HG02763 (cell line): ENCODE data around the gene LSS.
"Not testable (repeated sequence)": the region's sequence is repeated elsewhere in the genome, so short reads cannot be mapped to it uniquely, and the experiment has no call there.

Experiments
- ATAC-seq: cut with Tn5 transposase; IDR thresholded peaks from one replicate; pipeline ENCODE4 v1.9.1; 2021; ENCODE audit warnings: mild to moderate bottlenecking, moderate library complexity; ENCODE audit not compliant: unreplicated experiment

Gene LSS

DNA sequence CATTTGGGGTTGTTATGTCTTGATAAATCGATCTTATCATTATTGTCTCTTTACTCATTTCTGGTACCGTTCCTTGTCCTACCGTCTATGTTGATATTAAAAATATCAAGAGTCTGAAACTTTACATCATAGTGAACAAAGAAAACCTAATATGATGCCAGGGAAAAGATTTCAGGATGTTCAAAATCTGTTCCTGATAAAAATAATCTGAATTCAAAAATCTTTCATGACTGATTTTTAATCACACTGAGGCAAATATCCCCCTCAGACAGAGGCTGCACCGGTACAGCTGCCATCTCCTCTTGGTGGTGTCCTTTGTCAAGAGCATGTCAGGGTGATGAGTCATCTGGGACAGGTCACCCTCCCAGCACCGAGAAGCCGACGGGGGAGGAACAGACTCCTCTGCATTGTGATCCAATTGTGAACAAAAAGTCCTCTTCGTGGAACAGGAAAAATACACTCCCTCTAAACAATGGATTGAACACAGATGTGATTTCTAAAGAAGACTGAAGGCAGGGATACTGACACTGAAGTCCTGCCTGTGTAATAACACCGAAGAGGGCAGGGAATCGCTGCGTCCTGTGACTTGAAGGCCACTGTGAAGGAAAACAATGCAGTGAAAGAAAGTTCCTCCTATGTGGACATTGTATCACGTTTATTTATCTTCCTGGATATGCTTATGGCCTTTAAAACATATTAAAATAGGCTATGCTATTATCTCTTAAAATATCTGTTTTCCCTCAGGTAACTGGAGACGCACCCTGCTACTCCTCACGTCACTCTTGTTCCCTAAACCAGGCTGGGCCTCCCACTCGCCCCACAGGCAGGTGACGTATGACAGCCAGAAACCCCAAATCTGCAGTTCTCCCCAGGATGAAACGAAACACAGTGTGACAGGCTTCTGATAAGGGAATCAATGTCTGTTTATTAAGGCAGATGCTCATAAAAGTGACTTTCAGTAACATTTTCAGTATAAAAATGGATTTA, 40.1 kb downstream of the LSS start:
- ATAC-seq: no peak

DNA sequence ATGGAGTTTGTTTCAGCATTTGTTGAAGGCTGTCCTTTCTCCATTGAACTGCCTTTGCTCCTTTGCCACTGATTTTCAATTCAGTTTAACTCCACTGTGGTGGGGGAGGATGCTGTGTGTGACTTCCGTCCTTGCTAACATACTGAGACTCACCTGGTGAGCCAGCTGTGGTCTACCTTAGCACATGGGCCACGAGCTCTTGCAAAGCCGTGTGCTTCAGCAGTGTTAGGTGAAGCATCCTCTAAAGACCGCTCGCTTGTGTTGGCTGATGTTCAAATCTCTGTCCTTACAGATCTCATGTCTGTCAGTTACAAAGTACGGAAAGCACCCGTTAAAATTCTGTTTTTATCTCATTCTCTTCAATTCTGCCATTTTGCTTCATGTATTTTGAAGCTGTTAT, 40.8 kb downstream of the LSS start:
- ATAC-seq: no peak

DNA sequence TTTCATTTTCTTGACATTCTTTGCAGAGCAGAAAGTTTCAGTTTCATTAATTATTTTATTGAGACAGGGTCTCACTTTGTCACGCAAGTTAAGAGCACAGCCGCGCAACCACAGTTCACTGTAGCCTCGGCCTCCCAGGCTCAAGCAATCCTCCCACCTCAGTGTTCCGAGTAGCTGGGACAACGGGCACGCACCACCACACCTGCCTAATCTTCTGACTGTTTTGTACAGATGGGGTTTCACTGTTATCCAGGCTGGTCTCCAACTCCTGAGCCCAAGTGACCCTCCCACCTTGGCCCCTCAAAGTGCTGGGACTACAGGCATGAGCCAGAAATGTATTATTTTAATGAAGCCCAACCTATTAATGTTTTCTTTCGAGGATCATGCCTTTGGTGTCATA, 41.3 kb downstream of the LSS start:
- ATAC-seq: no peak

DNA sequence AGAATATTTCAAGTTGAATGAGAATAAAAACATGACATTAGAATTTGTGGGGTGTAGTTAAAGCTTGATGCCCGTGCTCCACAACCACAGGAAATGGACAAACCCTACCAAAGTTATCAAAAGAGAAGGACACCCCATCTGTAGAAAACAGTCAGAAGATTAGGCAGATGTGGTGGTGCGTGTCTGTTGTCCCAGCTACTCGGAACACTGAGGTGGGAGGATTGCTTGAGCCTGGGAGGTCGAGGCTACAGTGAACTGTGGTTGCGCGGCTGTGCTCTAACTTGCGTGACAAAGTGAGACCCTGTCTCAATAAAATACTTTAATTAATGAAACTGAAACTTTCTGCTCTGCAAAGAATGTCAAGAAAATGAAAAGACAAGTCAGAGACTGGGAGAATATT, 42.9 kb downstream of the LSS start:
- no peak for ATAC-seq

DNA sequence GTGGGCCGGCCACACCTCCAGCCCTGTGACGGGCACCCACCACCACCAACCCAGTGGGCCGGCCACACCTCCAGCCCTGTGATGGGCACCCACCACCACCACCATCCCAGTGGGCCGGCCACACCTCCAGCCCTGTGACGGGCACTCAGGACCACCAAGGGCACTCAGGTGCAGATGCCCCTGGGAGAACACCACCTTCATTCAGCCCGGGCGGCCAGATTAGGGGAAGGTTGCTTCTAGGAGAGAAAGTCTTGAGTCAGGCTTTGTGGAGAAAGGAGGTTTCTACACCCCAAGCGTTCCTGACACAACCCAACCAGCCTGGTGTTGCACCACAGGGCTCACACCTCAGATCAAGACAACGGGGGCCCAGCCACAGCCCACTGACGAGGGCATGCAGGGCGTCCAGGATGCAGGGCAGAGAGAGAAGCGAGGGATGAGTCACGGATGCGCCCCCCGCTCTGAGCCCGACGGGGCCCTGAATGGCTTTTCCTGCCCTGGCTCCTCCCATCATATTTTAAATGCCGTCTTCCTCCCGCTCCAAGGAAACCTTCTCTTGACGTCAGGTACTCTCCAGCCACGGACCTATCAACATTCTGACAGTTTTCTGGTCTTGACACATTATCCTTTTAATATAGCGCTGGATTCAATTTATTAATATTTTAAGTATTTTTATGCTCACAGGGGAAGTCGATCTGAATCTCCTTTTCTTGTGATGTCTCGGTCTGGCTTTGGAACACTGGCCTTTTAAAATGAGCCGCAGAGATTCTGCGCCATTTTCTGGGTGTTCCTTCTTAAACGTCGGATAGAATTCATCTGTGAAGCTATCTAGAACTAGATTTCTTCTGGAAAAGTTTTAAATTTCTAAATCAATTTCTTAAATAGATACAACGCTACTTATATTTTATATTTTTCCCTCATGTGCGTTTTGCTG, 43.7 kb downstream of the LSS start:
- peak; percentile 66 for ATAC-seq

DNA sequence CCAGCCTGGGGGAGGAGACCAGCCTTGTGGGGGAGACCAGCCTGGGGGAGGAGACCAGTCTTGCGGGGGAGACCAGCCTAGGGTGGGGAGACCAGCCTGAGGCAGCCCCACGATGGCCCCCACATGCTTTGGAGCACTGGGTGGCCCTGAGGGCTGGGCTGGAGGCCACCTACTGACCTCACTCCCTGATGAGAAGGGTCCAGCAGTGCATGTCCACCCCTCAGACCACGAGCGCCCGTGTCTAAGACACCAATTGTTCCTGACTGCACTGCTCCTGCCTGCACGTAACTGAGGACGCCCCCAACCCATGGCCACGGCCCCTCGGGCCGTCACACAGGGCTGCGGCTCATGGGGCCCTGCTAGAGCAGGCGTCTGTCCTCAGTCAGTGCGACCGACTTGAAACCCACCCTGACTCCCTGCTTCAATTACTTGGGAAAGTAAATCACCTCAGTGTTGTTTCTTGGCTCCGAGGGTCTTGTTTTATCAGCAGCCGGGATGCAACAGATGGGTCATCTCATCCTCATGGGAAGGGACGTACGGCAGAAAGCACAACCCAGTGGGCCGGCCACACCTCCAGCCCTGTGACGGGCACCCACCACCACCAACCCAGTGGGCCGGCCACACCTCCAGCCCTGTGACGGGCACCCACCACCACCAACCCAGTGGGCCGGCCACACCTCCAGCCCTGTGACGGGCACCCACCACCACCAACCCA, 44.5 kb downstream of the LSS start, which contains the start of gene SPATC1L:
Gene SPATC1L (minus strand): TSS at position 550 of the 715 bp plus-strand sequence. CDS start 1,643 bp downstream, outside the sequence.
- peak; percentile 38 for ATAC-seq

DNA sequence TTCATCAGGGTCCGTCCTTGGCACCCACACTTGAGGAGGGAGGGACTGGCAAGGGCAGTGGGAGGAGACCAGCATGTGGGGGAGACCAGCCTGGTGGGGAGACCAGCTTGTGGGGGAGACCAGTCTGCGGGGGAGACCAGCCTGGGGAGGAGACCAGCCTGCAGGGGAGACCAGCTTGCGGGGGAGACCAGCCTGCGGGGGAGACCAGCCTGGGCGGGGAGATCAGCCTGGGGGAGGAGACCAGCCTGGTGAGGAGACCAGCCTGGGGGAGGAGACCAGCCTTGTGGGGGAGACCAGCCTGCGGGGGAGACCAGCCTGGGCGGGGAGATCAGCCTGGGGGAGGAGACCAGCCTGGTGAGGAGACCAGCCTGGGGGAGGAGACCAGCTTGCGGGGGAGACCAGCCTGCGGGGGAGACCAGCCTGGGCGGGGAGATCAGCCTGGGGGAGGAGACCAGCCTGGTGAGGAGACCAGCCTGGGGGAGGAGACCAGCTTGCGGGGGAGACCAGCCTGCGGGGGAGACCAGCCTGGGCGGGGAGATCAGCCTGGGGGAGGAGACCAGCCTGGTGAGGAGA, 45.2 kb downstream of the LSS start:
- not testable (repeated sequence) for ATAC-seq

DNA sequence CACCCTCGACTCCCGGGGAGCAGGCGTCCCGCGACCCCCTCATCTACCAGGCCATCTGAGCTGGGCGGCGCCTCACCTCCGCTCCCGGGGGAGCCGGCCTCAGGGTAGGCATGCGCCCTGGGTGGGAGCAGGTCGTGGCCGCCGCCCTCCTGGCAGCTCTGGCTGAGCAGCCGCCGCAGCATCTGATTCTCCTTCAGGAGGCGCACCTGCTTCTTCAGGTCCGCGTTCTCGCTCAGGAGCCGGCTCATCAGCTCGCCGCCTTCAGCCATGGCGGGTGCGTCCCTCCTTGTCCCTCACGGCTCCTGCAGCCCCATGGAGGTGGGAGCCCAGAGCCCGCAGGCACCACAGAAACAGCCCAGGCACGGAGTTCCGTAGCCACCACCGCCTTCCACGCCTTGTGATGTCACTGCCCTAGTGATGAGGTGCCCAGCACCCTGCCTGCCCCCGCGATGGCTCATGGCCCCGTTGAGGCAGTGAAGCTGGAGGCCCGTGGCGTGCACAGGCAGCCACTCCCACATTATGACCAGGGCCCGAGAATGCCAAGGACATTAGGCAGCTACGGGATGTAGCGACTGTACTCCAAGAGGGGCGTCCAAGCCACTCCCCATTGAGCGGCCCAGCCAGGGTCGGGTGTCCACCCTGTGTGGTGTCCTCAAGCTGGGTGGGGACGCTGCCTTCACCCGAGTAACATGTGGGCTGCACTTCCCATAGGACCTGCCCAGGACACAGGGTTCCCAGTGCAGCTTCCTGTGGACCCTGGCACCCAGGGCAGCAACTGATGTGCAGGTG, 45.8 kb downstream of the LSS start:
- ATAC-seq: no peak

DNA sequence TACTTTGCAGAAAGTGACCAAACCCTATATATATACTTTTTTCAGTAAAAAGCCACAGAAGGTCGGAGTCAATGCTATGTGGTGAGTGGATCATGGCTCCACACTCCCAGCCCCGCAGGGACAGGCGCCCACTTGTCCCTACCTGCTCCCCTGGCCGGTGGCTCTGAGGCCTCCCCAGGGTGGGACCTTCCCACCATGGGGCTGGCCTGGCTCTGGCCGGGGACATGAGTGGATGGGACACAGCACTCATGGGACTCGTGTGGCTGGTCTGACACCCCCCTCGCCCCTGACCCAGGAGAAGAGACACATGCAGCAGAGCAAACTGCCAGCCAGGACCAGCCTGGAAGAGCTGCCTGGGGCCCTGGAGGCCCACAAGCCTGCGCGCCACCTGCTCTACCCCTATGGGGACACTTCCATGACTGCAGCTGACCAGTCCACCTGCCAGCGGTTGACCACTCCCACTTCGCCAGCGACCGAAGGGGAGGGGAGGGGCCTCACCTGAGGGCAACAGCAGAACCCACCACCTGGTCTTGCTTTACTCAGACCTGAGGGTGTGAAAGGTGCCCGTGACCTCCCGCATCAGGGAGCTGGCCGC, 46.5 kb downstream of the LSS start:
- no peak for ATAC-seq

DNA sequence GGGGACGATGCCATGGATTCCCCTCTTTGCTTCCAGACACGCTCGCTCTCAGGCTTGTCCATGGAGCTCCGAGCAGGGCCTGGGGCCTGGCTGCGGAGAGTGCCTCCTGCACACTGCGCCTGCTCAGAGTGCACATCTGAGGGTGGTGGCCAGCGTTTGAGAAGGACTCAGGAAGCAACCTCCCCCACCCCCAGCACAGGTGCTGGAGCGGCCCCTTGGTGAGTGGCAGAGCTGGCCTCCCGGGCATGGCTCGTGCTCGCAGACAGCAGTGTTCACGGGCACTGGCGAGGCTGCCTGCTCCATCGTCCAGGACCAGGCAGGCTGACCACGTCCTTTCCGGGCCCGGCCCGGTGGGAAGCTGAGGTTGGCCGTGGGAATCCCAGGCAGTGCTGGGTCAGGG, 47.1 kb downstream of the LSS start:
- ATAC-seq: no peak

DNA sequence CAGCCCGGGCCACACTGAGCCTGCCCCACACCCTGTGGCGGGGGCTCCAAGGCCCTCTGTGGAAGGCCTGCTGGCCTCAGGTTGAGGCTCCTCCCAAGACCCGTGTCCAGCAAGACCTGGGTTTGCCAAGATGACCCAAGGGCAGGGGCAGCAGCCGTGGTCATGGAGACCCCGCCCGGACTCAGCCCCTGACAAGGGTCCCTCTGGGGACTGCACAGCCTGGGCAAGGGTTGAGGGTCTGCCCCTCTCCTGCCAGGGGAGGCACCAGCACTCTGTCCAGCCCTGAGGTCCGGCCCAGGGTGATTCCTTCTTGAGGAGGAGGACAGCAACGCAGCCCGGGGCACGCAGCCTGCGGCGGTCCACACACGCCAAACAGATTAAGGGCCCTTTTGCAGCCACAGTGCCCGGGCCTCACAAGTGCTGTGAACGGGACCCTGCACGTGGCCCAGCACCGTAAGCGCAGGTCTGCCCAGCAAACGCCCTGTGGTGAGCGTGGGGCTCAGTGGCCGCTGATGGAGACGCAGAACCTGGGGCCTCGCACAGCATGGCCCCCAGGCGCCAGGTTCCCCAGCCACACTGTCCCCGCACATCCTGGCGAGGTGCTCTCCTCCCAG, 47.7 kb downstream of the LSS start:
- no peak for ATAC-seq

DNA sequence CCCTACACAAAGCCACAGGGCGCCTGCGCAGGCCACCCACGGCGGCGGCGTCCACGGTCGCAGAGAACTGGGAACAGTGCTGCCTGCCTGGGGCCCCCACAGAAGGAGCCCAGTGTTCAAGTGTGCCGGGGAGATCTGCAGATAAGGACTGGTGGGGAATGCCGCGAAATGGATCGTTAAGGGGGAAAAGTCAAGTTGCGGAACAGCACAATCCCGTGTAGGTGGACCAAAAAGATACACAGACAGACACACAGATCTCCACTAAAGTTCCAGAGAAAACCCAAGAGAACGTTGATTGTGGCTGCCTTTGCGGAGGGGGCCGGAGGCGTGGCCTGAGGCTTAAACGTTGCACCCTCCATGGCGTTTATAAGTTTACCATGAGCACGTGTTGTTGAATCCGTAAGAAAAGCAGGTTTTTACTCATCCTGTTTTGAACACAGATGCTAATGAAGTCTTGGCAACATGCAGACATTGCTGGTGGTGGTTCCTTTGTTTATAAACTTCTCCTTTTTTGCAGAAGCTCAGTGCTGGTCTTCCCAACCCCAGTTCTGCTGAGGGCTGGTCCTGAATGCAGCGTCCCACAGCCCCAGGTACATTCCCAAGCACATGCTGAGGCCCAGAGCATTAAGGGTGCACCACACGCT, 48.4 kb downstream of the LSS start:
- ATAC-seq: no peak

DNA sequence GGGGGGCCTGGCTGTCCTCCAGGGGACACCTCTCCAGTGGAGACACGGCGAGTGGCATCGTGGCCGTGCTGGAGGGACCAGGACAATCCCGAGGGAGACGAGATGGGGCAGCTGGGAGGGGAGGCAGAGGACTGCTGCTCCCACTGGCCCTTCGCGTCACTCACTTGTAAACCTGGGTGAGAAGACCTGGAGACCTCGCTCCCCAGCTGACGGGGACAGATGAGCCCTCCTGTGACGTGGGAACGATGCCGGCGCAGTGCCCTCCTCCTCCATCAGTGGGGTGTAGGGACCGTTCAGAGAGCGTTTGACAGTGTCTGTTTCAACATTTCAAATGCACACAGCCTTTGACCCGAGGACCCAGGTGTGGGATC, 48.9 kb downstream of the LSS start:
- no peak for ATAC-seq

DNA sequence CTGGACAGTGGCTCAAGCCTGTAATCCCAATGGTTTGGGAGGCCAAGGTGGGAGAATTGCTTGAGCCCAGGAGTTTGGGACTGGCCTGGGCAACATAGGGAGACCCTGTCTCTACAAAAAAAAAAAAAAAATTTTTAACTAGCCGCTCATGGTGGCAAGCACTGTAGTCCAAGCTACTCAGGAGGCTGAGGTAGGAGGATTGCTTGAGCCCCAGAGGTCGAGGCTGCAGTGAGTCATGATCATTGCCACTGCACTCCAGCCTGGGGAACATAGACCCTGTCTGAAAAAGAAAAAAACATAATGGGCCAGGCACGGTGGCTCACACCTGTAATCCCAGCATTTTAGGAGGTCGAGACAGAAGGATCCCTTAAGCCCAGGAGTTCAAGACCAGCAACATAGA, 49.6 kb downstream of the LSS start:
- ATAC-seq: no peak

DNA sequence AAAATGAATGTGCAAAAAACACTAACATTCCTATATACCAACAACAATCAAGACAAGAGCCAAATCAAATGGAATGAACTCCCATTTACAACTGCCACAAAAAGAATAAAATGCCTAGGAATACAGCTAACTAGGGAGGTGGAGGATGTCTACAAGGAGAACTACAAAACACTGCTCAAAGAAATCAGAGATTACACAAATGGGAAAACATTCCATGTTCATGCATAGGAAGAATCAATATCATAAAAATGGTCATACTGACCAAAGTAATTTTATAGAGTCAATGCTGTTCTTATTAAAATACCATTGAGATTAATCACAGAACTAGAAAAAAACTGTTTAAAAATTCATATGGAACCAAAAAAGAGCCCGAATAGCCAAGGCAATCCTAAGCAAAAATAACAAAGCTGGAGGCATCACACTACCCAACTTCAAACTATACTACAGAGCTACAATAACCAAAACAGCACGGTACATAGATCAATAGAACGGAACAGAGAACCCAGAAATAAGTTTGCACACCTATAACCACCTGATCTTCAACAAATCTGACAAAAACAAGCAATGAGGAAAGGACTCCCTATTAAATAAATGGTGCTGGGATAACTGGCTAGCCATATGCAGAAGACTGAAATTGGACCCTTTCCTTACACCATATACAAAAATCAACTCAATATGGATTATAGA, 52.0 kb downstream of the LSS start:
- ATAC-seq: not testable (repeated sequence)

DNA sequence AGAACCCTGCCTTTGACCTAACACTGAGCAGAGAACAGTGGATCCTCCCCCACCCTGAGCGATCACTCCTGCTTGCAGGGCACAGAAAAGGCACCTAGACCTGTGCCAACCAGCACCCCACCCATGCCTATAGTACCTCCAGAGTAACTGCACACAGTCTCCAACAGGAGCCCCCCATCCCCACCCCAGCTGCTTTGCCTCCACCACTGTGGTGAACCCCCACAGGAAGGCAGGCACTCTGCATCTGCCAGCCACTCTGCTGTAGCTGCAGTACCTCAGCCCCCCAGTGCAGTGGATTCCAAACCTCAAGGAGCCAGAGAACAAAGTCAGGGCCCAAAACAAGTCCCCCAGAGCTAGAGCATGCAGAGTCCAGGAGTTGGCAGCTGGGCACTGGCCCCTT, 55.0 kb downstream of the LSS start:
- no peak for ATAC-seq

DNA sequence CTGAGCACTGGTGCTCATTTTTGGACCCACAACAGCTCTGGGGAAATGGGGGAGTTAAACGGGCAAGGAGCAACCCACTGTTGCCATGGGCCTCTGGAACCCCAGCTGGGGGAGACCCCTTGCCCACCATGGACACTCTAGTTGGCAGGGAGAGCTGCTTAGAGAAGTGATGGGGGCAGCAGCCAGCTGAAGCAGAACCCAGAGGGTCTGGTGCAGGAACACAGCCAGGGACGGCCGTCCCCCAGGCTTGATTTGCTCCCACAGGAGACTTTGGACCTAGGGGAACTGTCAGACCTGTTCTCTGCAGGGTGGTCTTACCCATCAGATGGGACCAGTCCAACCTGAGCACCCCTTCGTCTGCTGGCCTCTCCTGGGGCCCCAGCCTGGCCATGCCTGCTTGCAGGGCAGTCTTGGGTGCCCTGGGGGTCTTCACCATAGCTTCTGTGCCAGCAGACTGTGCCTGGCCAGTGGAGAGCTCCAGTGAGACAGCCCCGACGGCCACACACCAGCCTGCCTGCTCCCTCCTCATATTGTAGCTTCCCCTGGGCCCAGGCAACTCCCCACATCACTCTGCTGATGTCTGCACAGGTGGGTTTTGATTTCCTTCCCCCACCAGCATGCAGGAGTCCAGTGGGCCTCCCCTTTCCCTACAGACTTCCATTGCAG, 55.6 kb downstream of the LSS start:
- ATAC-seq: no peak
